Transverse colon (tissue), 4 donors: ENCODE results near the gene HID1. TPM values are rescaled to one million over a fixed set of nuclear protein-coding genes. Genes with fewer than 3 reads are reported as not detected.

ENCODE experiments used
- DNase-seq: peaks from one replicate; pipeline ENCODE4 v3.0.0-alpha.2; 2019
- H3K27ac ChIP-seq, 4 donors: fragments of 200-600 bp; sonication (generic); 2 replicates each; pipeline ENCODE4 v1.5.1; 2016 to 2018; ENCODE audit warnings: inconsistent platforms in 4 of 4
- H3K27me3 ChIP-seq: fragments of 200-600 bp; sonication (generic); 2 replicates; pipeline ENCODE4 v1.5.1; 2017; ENCODE audit warnings: inconsistent platforms
- H3K36me3 ChIP-seq, 4 donors: fragments of 200-600 bp; sonication (generic); 2 replicates each; pipeline ENCODE4 v1.5.1; 2017 to 2019; ENCODE audit warnings: inconsistent platforms in 4 of 4
- H3K4me1 ChIP-seq, 4 donors: fragments of 200-600 bp; sonication (generic); 2 replicates each; pipeline ENCODE4 v1.5.1; 2017 to 2020; ENCODE audit warnings: inconsistent platforms in 4 of 4
- H3K4me3 ChIP-seq, 4 donors: fragments of 200-600 bp; sonication (generic); 1 replicate in 1 of 4; 2 replicates in 3 of 4; pipeline versions ENCODE4 v1.5.1 to v1.6.1; 2017 to 2019; ENCODE audit warnings: inconsistent platforms in 4 of 4
- H3K9me3 ChIP-seq, 2 donors: fragments of 200-600 bp; sonication (generic); 2 replicates each; pipeline ENCODE4 v1.5.1; 2017 to 2019; ENCODE audit warnings: inconsistent platforms in 2 of 2
- CTCF ChIP-seq, 5 experiments: fragments of 200-600 bp in 3 of 5; fragments of 450-650 bp in 2 of 5; sonication (generic) in 3 of 5; IDR thresholded peaks; 1 replicate in 2 of 5; 2 replicates in 3 of 5; pipeline ENCODE4 v1.5.1; 2016 to 2017; ENCODE audit warnings: antibody characterized with exemption in 5 of 5, inconsistent platforms in 3 of 5, mild to moderate bottlenecking in 2 of 5, moderate library complexity in 1 of 5
- EP300 ChIP-seq: sonication (generic); formaldehyde crosslinking; IDR thresholded peaks from one replicate; pipeline ENCODE4 v1.6.1; 2017; ENCODE audit warnings: antibody characterized with exemption, low read depth
- POLR2A ChIP-seq: fragments of 450-650 bp; IDR thresholded peaks from one replicate; pipeline ENCODE4 v1.6.1; 2016; ENCODE audit warnings: antibody characterized with exemption, mild to moderate bottlenecking, moderate library complexity
- POLR2AphosphoS5 ChIP-seq, 3 donors: sonication (generic); formaldehyde crosslinking; IDR thresholded peaks; one replicate each; pipeline ENCODE4 v1.6.1; 2016; ENCODE audit warnings: antibody characterized with exemption in 3 of 3
- WGBS, 2 donors: methylation state at CpG; one replicate each; pipeline ENCODE4 v1.1.5; 2018; ENCODE audit warnings: low coverage in 1 of 2; 5-methylcytosine and 5-hydroxymethylcytosine counted together
- in situ Hi-C, 4 donors: fragments of 200-750 bp; cut with MboI; loops; one replicate each; pipeline versions ENCODE4 v1.15.0 to v1.15.1; 2017; ENCODE audit warnings: low sequenced_read_pairs in 3 of 4, low pct_ligation_motif_present in 1 of 4, low pct_unique_long_range_greater_than_20kb in 1 of 4
- intact Hi-C: fragments of 100-400 bp; cut with DNase I; formaldehyde crosslinking; loops from one replicate; pipeline ENCODE4 v1.15.1; 2023; ENCODE audit warnings: low total_unique reads
- total RNA-seq, 4 donors: library from RNA; depleted of rRNA; stranded (reverse); fragments of >200 nt; gene quantifications; one replicate each; pipeline ENCODE4 v1.1.0, GENCODE V29; 2016

The HID1 gene
- total RNA-seq: 100 to 1,000 TPM in 1 of 4 donors, 10 to 100 TPM in 3; 30.2 to 221 (median 50.7) TPM

GRCh38 chr17:74972107-74972972 lies at the start of gene HID1:
HID1 (minus strand) TSS chr17:74972759; CDS start chr17:74972656, 103 bp downstream.
- Histone ChIP-seq H3K27ac (peak within 1 kb of the TSS; percentile 60 to 77 (median 74)), H3K27me3 (peaks cover 36% of the 10 kb centered on the region), H3K4me1 (peaks cover 0 to 26% (median 20%) of the 10 kb centered on the region in 4 donors), H3K36me3 (no peaks in the 10 kb centered on the region), H3K9me3 (no peaks in the 10 kb centered on the region), H3K4me3 (peak within 1 kb of the TSS; percentile 37 to 76 (median 60))
- 2% methylated on average over 48 of the region's 95 CpGs; no CpG with 5 or more reads in 1 of the 2 donors for WGBS, 2 donors
- DNase-seq: peak; percentile 84
- intact Hi-C loops: no loop called here
- TF ChIP-seq CTCF (IDR thresholded peaks at IDR 0.05): no peak
- peak in 1 of 3 donors; percentile 34 for TF ChIP-seq POLR2AphosphoS5 (IDR thresholded peaks at IDR 0.05)
- TF ChIP-seq EP300: no peak
- TF ChIP-seq POLR2A: peak; percentile 59
- in situ Hi-C loops: loop anchor here in 1 of 4 donors (25.0 kb wide), 1 partner anchor 215 kb away; the partner anchor contains the start of gene SUMO2

- H3K4me1 ChIP-seq: no peaks in the 10 kb centered on the region
- TF ChIP-seq EP300: no peak
- no peak for TF ChIP-seq CTCF (IDR thresholded peaks at IDR 0.05)
- no peak for TF ChIP-seq POLR2A
- no peak for TF ChIP-seq POLR2AphosphoS5 (IDR thresholded peaks at IDR 0.05)
- no peak for DNase-seq
- no peaks in the 10 kb centered on the region for H3K27me3 ChIP-seq
- no peak overlapping the region for H3K4me3 ChIP-seq
- intact Hi-C loops (no loop called here), in situ Hi-C loops (no loop called here)
- peaks cover 0 to 22% (median 10%) of the 10 kb centered on the region in 4 donors for H3K36me3 ChIP-seq
- no peaks in the 10 kb centered on the region for H3K9me3 ChIP-seq
- no peak overlapping the region for H3K27ac ChIP-seq
- 89 to 90% methylated on average over 12 to 19 of the region's 19 CpGs for WGBS, 2 donors
These were observed 48.0 kb upstream of the HID1 start for GRCh38 chr17:75020331-75021110.

GRCh38 chr17:75019710-75020109 lies 47.2 kb upstream of the HID1 start:
- DNase-seq: no peak
- Histone ChIP-seq H3K27me3 (no peaks in the 10 kb centered on the region), H3K4me1 (no peaks in the 10 kb centered on the region), H3K27ac (no peak overlapping the region), H3K36me3 (peaks cover 0 to 22% (median 10%) of the 10 kb centered on the region in 4 donors), H3K9me3 (no peaks in the 10 kb centered on the region), H3K4me3 (no peak overlapping the region)
- in situ Hi-C loops (no loop called here), intact Hi-C loops (loop anchor here (10.0 kb wide), 1 partner anchor 55 kb away; no protein-coding TSS in a partner anchor)
- 95 to 100% methylated on average over 3 of the region's 3 CpGs for WGBS, 2 donors
- no peak for TF ChIP-seq POLR2A
- TF ChIP-seq POLR2AphosphoS5 (IDR thresholded peaks at IDR 0.05): no peak
- no peak for TF ChIP-seq EP300
- TF ChIP-seq CTCF (IDR thresholded peaks at IDR 0.05): no peak

- intact Hi-C loops: loop anchor here (10.0 kb wide), 1 partner anchor 54 kb away; no protein-coding TSS in a partner anchor
- Histone ChIP-seq H3K4me3 (no peak overlapping the region), H3K9me3 (no peaks in the 10 kb centered on the region), H3K27ac (no peak overlapping the region), H3K36me3 (peaks cover 0 to 22% (median 10%) of the 10 kb centered on the region in 4 donors), H3K4me1 (no peaks in the 10 kb centered on the region), H3K27me3 (no peaks in the 10 kb centered on the region)
- in situ Hi-C loops: no loop called here
- no peak for TF ChIP-seq EP300
- TF ChIP-seq POLR2AphosphoS5 (IDR thresholded peaks at IDR 0.05): no peak
- TF ChIP-seq CTCF (IDR thresholded peaks at IDR 0.05): no peak
- TF ChIP-seq POLR2A: no peak
- no peak for DNase-seq
- WGBS, 2 donors: 98% methylated on average over 5 of the region's 5 CpGs; no CpG with 5 or more reads in 1 of the 2 donors
These were observed 46.6 kb upstream of the HID1 start for GRCh38 chr17:75019146-75019545.
